ENCODE data around the gene PKHD1.

DNA sequence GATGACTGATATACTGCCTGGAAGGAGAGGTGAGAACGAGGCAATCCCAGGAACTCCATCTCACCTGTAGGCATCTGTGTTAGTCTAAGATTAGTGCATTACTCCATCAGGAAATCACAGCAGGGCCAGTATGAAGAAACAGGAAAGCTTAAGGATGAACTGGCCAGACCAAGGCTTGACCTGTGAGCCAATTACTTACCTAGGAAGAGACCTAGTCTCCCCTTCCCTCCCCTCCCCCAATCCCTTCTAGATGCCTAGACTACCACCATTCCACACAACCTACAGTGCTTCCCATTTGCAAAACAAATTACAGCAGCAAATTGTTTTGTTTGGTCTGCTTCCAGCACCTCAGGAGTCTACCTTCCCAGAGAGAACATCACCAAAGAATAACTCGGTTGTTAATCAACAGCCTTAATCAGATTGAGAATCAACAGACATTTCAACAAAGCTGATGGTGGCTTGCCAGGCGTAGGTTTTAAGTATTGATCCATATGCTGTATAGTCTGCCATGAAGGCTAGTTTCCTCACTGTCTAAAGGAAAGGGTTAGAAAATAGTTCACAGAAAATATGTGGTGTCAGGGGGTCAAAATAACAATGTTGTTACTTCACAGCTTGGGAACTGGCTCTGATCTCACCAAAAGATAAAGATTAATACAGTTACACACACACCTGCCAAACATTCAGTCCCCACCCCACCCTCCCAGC, 10.1 kb downstream of the PKHD1 start:
- TF ChIP-seq, protein P1, sequence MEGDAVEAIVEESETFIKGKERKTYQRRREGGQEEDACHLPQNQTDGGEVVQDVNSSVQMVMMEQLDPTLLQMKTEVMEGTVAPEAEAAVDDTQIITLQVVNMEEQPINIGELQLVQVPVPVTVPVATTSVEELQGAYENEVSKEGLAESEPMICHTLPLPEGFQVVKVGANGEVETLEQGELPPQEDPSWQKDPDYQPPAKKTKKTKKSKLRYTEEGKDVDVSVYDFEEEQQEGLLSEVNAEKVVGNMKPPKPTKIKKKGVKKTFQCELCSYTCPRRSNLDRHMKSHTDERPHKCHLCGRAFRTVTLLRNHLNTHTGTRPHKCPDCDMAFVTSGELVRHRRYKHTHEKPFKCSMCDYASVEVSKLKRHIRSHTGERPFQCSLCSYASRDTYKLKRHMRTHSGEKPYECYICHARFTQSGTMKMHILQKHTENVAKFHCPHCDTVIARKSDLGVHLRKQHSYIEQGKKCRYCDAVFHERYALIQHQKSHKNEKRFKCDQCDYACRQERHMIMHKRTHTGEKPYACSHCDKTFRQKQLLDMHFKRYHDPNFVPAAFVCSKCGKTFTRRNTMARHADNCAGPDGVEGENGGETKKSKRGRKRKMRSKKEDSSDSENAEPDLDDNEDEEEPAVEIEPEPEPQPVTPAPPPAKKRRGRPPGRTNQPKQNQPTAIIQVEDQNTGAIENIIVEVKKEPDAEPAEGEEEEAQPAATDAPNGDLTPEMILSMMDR (IDR thresholded peaks at IDR 0.05; ENCODE audit: low read length): no peak
- TF ChIP-seq EZH2 (IDR thresholded peaks at IDR 0.05; ENCODE audit: borderline replicate concordance, low read length): no peak

Data from OCI-LY1 (cell line).